H1 (cell line): ENCODE measurements around the gene ACSL6. TPM values are rescaled to one million over a fixed set of nuclear protein-coding genes. Genes with fewer than 3 reads are reported as not detected.

Experiments used
- polyA plus RNA-seq, 7 experiments: library from polyadenylated mRNA; depleted of rRNA in 3 of 7; stranded (reverse) in 5 of 7; unstranded in 2 of 7; fragments of >200 nt in 5 of 7; fragments of 200-250 nt in 2 of 7; gene quantifications; 1 replicate in 5 of 7; 2 replicates in 1 of 7; 4 replicates in 1 of 7; pipeline versions ENCODE4 v1.2.1 to v1.2.3, GENCODE V29; 2011 to 2013; ENCODE audit warnings: missing spikeins in 2 of 7, mixed read lengths in 2 of 7
- total RNA-seq: library from RNA; stranded (reverse); fragmentation: NEBNext Ultra II Directional; extraction: Animal tissue kit (Norgen Biotek cat#: 25700); gene quantifications from 2 replicates; pipeline ENCODE4 v1.2.1, GENCODE V29; 2021
- TF ChIP-seq, protein P1 (sequence below): fragments of 300-600 bp; sonication (generic); IDR thresholded peaks from 2 replicates; pipeline ENCODE4 v1.7.1; 2012; ENCODE audit warnings: low read length, moderate library complexity, mild to moderate bottlenecking, inconsistent platforms; ENCODE audit not compliant: insufficient replicate concordance

Gene ACSL6
- total and polyA plus RNA-seq, 2 of the 8 experiments (the other 6 are each of a cell fraction or from before 2014, with no cell fraction given): 2.3 to 2.4 TPM

DNA sequence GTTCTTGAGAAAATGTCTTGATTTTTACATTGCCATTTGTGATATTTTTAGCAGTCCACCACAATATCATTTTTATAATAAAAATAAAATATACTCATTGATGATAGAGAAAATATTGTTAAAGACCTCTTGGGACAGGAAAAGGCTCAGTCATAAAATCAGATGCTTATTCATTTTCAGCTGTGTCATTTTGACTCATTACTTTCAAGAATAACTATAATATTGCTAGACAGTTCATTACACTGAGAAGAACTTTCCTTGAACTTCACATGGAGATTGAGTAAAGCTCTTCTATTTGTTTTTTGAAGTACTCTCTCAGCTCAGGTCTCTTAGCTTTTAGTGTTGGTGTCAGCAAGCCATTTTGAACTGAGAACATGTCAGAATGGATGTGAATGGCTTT is 57.5 kb downstream of the ACSL6 start (continued):
- TF ChIP-seq, protein P1, sequence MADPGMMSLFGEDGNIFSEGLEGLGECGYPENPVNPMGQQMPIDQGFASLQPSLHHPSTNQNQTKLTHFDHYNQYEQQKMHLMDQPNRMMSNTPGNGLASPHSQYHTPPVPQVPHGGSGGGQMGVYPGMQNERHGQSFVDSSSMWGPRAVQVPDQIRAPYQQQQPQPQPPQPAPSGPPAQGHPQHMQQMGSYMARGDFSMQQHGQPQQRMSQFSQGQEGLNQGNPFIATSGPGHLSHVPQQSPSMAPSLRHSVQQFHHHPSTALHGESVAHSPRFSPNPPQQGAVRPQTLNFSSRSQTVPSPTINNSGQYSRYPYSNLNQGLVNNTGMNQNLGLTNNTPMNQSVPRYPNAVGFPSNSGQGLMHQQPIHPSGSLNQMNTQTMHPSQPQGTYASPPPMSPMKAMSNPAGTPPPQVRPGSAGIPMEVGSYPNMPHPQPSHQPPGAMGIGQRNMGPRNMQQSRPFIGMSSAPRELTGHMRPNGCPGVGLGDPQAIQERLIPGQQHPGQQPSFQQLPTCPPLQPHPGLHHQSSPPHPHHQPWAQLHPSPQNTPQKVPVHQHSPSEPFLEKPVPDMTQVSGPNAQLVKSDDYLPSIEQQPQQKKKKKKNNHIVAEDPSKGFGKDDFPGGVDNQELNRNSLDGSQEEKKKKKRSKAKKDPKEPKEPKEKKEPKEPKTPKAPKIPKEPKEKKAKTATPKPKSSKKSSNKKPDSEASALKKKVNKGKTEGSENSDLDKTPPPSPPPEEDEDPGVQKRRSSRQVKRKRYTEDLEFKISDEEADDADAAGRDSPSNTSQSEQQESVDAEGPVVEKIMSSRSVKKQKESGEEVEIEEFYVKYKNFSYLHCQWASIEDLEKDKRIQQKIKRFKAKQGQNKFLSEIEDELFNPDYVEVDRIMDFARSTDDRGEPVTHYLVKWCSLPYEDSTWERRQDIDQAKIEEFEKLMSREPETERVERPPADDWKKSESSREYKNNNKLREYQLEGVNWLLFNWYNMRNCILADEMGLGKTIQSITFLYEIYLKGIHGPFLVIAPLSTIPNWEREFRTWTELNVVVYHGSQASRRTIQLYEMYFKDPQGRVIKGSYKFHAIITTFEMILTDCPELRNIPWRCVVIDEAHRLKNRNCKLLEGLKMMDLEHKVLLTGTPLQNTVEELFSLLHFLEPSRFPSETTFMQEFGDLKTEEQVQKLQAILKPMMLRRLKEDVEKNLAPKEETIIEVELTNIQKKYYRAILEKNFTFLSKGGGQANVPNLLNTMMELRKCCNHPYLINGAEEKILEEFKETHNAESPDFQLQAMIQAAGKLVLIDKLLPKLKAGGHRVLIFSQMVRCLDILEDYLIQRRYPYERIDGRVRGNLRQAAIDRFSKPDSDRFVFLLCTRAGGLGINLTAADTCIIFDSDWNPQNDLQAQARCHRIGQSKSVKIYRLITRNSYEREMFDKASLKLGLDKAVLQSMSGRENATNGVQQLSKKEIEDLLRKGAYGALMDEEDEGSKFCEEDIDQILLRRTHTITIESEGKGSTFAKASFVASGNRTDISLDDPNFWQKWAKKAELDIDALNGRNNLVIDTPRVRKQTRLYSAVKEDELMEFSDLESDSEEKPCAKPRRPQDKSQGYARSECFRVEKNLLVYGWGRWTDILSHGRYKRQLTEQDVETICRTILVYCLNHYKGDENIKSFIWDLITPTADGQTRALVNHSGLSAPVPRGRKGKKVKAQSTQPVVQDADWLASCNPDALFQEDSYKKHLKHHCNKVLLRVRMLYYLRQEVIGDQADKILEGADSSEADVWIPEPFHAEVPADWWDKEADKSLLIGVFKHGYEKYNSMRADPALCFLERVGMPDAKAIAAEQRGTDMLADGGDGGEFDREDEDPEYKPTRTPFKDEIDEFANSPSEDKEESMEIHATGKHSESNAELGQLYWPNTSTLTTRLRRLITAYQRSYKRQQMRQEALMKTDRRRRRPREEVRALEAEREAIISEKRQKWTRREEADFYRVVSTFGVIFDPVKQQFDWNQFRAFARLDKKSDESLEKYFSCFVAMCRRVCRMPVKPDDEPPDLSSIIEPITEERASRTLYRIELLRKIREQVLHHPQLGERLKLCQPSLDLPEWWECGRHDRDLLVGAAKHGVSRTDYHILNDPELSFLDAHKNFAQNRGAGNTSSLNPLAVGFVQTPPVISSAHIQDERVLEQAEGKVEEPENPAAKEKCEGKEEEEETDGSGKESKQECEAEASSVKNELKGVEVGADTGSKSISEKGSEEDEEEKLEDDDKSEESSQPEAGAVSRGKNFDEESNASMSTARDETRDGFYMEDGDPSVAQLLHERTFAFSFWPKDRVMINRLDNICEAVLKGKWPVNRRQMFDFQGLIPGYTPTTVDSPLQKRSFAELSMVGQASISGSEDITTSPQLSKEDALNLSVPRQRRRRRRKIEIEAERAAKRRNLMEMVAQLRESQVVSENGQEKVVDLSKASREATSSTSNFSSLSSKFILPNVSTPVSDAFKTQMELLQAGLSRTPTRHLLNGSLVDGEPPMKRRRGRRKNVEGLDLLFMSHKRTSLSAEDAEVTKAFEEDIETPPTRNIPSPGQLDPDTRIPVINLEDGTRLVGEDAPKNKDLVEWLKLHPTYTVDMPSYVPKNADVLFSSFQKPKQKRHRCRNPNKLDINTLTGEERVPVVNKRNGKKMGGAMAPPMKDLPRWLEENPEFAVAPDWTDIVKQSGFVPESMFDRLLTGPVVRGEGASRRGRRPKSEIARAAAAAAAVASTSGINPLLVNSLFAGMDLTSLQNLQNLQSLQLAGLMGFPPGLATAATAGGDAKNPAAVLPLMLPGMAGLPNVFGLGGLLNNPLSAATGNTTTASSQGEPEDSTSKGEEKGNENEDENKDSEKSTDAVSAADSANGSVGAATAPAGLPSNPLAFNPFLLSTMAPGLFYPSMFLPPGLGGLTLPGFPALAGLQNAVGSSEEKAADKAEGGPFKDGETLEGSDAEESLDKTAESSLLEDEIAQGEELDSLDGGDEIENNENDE: no peak
